Muscle of back (tissue), 11 donors: ENCODE data around the gene CRAT. TPM values are rescaled to one million over a fixed set of nuclear protein-coding genes. Genes with fewer than 3 reads are reported as not detected.

Source experiments
- DNase-seq, 3 donors: peaks; one replicate each; pipeline versions ENCODE4 v3.0.0 to v3.0.0-alpha.2; 2013
- polyA plus RNA-seq, 10 donors: library from polyadenylated mRNA; unstranded; fragments of 120-200 nt; gene quantifications; one replicate each; pipeline ENCODE4 v1.2.1, GENCODE V29; 2013; ENCODE audit not compliant: insufficient read length in 10 of 10

The CRAT gene
- polyA plus RNA-seq, 10 donors: 31.0 to 45.4 (median 40.4) TPM

DNA sequence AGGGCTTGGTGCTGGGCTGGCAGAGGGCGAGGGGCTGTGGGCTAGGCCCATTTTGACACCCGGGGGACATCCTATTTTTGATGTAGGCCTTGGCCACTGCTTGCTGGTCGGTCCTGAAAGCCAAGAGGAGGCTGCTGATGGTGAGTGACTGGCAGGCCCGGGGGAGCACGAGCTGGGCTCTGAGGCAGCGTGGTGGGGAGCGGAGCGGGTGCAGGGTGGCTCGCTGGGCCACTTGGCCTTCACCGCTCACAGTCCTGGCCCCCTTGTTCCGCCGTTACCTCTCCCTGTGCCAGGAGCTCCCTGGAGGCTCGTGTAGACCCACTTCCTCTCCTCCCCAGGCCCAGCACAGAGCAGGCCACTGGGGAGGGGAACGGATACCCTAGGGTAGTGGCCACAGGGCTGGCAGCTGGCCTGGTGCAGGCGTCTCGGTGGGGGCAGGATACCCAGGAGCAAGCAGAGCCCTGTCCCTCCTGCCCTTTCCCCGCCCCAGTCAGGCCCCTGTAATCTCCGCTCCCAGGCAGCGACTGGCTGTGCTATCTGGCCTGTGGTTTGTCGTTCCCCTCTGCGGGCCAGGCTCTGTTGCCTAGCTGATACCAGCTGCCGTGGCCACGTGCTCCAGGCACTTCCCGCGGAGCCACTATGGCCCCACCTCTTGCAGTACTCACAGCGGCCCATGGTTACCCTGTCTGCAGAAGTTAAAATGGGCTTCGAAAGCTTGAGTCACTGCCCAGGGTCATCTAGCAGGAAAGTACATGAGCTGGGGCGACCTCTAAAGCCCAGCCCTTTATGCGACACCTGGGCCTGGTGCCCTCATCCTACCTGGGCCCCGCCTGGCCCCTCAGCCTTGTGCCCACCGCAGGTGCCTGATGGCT, 41.4 kb downstream of the CRAT start:
- DNase-seq: peak; percentile 16 to 52 (median 31)

- DNase-seq: no peak
Observed at GRCh38 chr9:129068110-129068509, 42.5 kb downstream of the CRAT start.

DNA sequence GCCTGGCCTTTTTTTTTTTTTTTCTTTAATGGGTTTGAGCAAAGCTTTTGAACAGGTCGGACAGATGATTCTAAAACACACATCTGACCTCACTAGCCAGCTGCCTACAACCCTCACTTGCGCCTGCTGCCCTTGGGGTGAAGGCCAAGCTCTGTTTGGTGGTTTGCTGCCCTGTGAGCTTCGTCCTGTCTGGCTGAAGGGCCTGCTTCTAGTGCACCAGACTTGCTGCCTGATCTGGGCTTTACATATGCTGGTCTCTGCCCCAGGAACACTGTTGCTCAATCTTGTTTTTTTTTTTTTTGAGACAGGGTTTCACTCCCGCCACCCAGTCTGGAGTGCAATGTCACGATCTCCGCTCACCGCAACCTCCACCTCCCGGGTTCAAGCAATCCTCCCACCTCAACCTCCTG, 46.1 kb downstream of the CRAT start:
- no peak for DNase-seq

- no peak for DNase-seq
Observed at GRCh38 chr9:129063061-129063460, 47.5 kb downstream of the CRAT start.

DNA sequence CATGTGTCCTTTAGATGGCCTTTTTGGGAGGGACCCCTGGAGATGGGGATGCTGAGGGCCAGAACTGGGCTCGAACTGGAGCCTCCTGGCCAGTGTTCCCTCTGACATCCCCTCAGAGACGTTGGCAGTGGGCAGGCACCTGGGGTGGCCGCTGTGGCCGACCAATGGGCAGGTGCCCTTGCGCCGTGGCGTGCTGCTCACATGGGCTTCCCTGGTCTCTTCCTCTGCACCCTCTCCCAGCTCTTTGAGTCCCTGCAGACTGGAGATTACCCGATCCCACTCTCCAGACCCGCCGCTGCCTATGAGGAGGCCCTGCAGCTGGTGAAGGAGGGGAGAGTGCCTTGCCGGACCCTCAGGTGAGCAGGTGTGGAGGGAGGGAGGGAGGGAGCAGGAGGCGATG, 49.6 kb downstream of the CRAT start:
- DNase-seq: no peak

DNA sequence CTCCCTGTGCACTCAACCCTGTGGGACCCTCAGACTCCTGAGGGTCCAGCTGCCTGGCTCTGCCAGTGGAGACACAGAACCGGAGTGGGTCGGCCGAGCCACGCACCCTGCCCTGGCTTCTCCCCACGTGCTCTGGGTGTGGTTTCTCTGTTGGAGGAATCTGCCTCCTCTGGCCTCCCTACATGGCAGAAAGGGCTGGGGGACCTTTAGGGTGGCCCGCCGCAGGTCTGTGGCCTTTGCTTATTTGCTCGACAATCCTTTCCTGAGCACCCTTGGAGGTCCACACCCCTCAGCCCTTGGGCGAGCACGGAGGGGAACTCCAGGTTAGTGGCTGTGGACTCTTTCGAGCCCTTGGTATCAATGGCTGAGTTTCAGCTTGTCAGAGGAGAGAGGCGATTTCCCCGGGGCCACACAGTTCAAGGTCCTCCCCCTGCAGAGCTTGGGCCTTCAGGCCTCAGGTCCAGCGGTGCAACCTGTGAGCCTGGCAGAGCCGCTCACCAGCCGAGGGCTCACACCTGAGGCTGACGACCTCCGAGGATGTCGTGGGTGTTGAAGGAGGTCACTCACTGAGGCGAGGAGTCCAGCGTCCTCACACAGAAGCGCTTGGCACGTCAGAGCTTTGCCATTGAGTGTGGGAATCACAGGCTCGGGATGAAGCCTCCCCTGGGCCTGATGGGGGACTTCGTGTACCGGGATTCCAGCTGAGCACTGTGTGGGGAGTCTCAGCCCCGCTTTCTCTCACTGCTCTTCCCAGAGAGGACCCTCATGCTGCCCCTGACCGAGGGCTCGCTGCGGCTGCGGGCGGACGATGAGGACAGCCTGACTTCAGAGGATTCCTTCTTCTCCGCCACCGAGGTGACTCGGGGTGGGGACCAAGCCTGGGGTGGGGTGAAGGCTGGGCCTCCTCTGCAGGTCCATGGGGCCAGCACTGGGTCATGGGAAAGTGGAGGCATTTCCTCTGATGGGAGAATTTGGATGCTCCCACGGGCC, 50.5 kb downstream of the CRAT start:
- no peak for DNase-seq

DNA sequence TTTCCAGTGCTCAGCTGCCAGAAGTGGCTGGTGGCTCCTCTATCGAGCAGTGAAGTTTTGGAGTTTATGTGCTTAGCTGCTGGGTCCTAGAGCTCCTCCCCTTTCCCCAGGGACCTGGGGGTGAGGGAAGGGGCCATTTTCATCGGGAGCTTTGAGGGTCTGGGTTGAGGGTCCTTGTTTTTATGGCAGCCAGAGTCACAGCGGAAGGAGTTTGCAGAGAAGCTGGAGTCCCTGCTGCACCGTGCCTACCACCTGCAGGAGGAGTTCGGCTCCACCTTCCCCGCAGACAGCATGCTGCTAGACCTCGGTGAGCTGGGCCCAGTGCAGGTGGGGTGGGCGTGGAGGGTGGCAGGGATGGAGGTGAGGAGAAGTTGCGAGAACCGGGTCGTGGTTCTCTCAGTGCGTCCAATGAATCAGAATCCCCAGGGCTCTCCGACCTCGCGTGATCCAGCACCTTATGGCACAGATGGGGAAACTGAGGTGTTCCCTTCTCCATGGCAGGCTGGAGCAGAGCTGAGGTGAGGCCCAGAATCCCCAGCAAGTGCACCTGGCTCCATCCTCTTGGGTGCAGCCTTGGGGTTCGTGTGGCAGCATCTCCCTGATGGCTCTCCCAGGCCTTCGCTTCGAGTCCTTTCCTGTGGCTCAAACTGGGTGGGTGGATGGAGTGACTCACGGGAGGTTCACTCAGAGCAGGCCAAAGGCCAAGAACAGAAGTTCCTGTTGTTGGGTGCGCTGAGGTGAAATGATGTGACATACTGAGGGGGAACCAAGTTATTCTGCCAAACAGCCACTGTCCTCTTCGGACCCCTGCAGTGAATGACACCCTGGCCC, 51.4 kb downstream of the CRAT start:
- DNase-seq: no peak

GRCh38 chr9:129054163-129054851, 56.3 kb downstream of the CRAT start:
- no peak for DNase-seq

GRCh38 chr9:129053020-129053419, 57.6 kb downstream of the CRAT start:
- DNase-seq: no peak

GRCh38 chr9:129052592-129052991, 58.0 kb downstream of the CRAT start:
- no peak for DNase-seq

Other genes starting within 250 kb of the CRAT start
- gene KYAT1, start 228.8 kb downstream of the CRAT start, polyA plus RNA-seq: 1 to 10 TPM; 4.1 to 7.6 (median 4.7) TPM
- gene LRRC8A, start 228.7 kb downstream of the CRAT start, polyA plus RNA-seq: 10 to 100 TPM; 15.8 to 24.1 (median 20.4) TPM
- 10 to 100 TPM; 33.4 to 47.6 (median 38.8) TPM for gene PHYHD1, start 189.8 kb downstream of the CRAT start, polyA plus RNA-seq
- gene DOLK, start 163.2 kb downstream of the CRAT start, polyA plus RNA-seq: 10 to 100 TPM in 1 of 10 donors, 1 to 10 TPM in 9; 7.2 to 11.2 (median 8.4) TPM
- gene NUP188, start 163.1 kb downstream of the CRAT start, polyA plus RNA-seq: 10 to 100 TPM; 26.6 to 49.9 (median 34.1) TPM
- 10 to 100 TPM; 49.6 to 69.2 (median 53.7) TPM for gene SH3GLB2, start 82.5 kb downstream of the CRAT start, polyA plus RNA-seq
- gene MIGA2, start 74.2 kb downstream of the CRAT start, polyA plus RNA-seq: 10 to 100 TPM in 9 of 10 donors, 1 to 10 TPM in 1; 9.2 to 19.1 (median 12.6) TPM
- gene DOLPP1, start 29.7 kb downstream of the CRAT start, polyA plus RNA-seq: 10 to 100 TPM in 2 of 10 donors, 1 to 10 TPM in 8; 7.6 to 12.9 (median 8.8) TPM
- gene PTPA, start 622 bp upstream of the CRAT start, polyA plus RNA-seq: 100 to 1,000 TPM; 104 to 129 (median 112) TPM
- gene IER5L, start 67.5 kb upstream of the CRAT start, polyA plus RNA-seq: 1 to 10 TPM; 2.6 to 7.0 (median 3.6) TPM